ENCODE results near the gene INO80D. TPM values are rescaled to one million over a fixed set of nuclear protein-coding genes. Genes with fewer than 3 reads are reported as not detected.

INO80D gene
- total and polyA plus RNA-seq, 2 of the 8 experiments (the other 6 are each of a cell fraction or from before 2014, with no cell fraction given): 6.2 to 37.4 TPM

DNA sequence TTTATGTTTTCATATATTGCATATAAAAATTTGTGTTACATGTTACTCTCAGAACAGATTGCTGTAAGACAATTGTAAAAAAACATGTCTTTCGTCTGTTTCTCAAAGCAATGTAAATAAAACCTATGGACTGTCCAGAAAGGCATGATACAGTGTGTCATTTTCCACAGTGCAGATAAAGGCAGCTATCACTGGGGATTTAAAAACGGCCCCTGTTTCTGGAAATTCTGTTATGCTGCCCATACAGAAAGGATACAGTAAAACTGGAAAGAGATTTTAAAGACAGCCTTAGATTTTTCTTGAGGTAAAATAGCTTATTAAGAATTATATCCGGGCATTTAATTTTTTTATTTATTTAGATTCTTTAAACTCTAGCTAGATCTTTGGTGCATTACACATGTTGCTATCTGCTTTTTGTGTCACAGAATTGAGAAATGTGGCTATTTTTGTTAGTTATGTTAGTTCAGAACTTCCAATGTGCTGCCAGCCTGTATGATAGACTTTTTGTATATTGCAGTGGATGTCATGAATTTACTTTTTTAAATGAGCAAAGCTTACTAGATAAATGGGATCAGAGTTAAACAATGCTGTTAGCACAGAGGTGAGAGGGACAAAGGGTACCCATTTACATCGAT is 859 bp upstream of the INO80D start:
- CTCF ChIA-PET (ENCODE audit: partially characterized antibody): interaction anchor here (0.5 to 1.6 kb wide), 9 partner anchors 11 to 175 kb away, joined by 3 to 6 read pairs (median 3); no protein-coding TSS in a partner anchor

More for the DNA sequence above, 859 bp upstream of the INO80D start:
- Histone ChIP-seq H3K27ac (ENCODE audit: low read depth, low read length) (no peak overlapping the region), H2AFZ (ENCODE audit: low read length) (no peak overlapping the region), H3K18ac (ENCODE audit: extremely low read depth, low read length) (no peak overlapping the region; the same call in 1 of the 2 replicates), H3K23ac (ENCODE audit: insufficient read length) (no peak overlapping the region), H4K91ac (replicated peaks; ENCODE audit: insufficient read length, low read length) (peak overlapping the region; percentile 71), H3K36me3 (ENCODE audit: control insufficient read depth in 2 of 4, insufficient read depth in 4 of 4, low read length in 3 of 4) (peaks cover 0 to 11% (median 4%) of the 10 kb centered on the region in 4 experiments; a peak in 6 of 8 replicates), H3K23me2 (ENCODE audit: low read depth, low read length) (peaks cover 3% of the 10 kb centered on the region), H3K9me3 (ENCODE audit: insufficient read depth in 2 of 2, low read depth in 1 of 2, low read length in 1 of 2) (no peaks in the 10 kb centered on the region; a peak in 1 of 4 replicates), H2AK5ac (ENCODE audit: low read depth, low read length) (no peak overlapping the region), H4K5ac (ENCODE audit: insufficient read length, low read depth, low read length) (peak overlapping the region; percentile 95), H3K4ac (replicated peaks; ENCODE audit: insufficient read length, low read depth, low read length) (no peak overlapping the region), H2BK5ac (ENCODE audit: low read depth, low read length) (no peak overlapping the region), H3K4me1 (replicated peaks in 1 of 4; ENCODE audit: control insufficient read depth in 3 of 4, insufficient read depth in 4 of 4, low read length in 3 of 4) (peaks cover 0 to 7% (median 3%) of the 10 kb centered on the region in 4 experiments; a peak in 3 of 7 replicates), H3K4me3 (ENCODE audit: extremely low read depth in 1 of 4, insufficient read depth in 2 of 4, low read depth in 3 of 4, low read length in 4 of 4) (peak overlapping the region; percentile 64 to 99 (median 94)), H3K79me2 (ENCODE audit: control insufficient read depth in 1 of 2, insufficient read depth in 2 of 2, low read length in 2 of 2) (peaks cover 0 to 55% of the 10 kb centered on the region in 2 experiments; a peak in 3 of 4 replicates), H3K27me3 (replicated peaks in 1 of 4; ENCODE audit: control insufficient read depth in 3 of 4, extremely low read depth in 1 of 4, insufficient read depth in 3 of 4, low read length in 3 of 4) (no peaks in the 10 kb centered on the region), H3K4me2 (ENCODE audit: insufficient read depth in 1 of 2, low read depth in 2 of 2, low read length in 2 of 2) (peak overlapping the region; percentile 61 to 75), H2BK12ac (ENCODE audit: low read depth, low read length) (no peak overlapping the region), H2BK15ac (ENCODE audit: low read length) (no peak overlapping the region), H2BK20ac (ENCODE audit: low read length) (no peak overlapping the region), H3K79me1 (ENCODE audit: low read depth, low read length) (no peaks in the 10 kb centered on the region; the same call in 1 of the 2 replicates), H2BK120ac (replicated peaks; ENCODE audit: low read depth, low read length) (peak overlapping the region; percentile 69), H3K9ac (replicated peaks in 1 of 4; ENCODE audit: extremely low read depth in 1 of 4, low read depth in 3 of 4, low read length in 3 of 4) (peak overlapping the region; percentile 22 to 82 (median 66); a peak in 5 of 7 replicates), H3K14ac (ENCODE audit: insufficient read length) (no peak overlapping the region), H4K8ac (ENCODE audit: extremely low read depth, insufficient read depth, low read length) (no peak overlapping the region), H4K20me1 (replicated peaks in 1 of 2; ENCODE audit: control insufficient read depth in 1 of 2, insufficient read depth in 2 of 2, low read length in 2 of 2) (no peaks in the 10 kb centered on the region), H3K56ac (replicated peaks; ENCODE audit: insufficient read length, low read depth, low read length) (peak overlapping the region; percentile 91)
- whole genome bisulfite sequencing, 2 experiments (ENCODE audit: extremely low coverage in 1 of 2, insufficient coverage in 1 of 2, insufficient read length in 1 of 2, insufficient replicate concordance in 2 of 2, low coverage in 1 of 2, low lambda C conversion rate in 2 of 2, missing lambda C conversion rate in 1 of 2): 14% methylated on average over 4 of the region's 4 CpGs; no CpG with 5 or more reads in 1 of the 2 experiments
- POLR2A ChIA-PET (ENCODE audit: partially characterized antibody): interaction anchor here (0.8 to 6.8 kb wide), 9 partner anchors 7 to 74 kb away, joined by 3 to 45 read pairs (median 3); partner anchors contain the start of genes EEF1B2 and NDUFS1
- TF ChIP-seq CBX5 (IDR thresholded peaks at IDR 0.05; ENCODE audit: low read depth, low read length): no peak
- TF ChIP-seq, protein P1, sequence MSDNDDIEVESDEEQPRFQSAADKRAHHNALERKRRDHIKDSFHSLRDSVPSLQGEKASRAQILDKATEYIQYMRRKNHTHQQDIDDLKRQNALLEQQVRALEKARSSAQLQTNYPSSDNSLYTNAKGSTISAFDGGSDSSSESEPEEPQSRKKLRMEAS (IDR thresholded peaks at IDR 0.05): no peak
- no peak for TF ChIP-seq SUZ12 (IDR thresholded peaks at IDR 0.05; ENCODE audit: low read length)
- no peak for TF ChIP-seq MAFK (IDR thresholded peaks at IDR 0.05; ENCODE audit: low read depth, low read length)
- no peak for TF ChIP-seq RAD21 (IDR thresholded peaks at IDR 0.05 in 1 of 2, conservative IDR thresholded peaks at IDR 0.05 in 1 of 2; ENCODE audit: low read depth in 2 of 2, low read length in 2 of 2)
- no peak for TF ChIP-seq JUN (IDR thresholded peaks at IDR 0.05; ENCODE audit: low read depth, low read length)
- TF ChIP-seq TEAD4 (IDR thresholded peaks at IDR 0.05; ENCODE audit: low read depth, low read length): no peak
- TF ChIP-seq SRF (IDR thresholded peaks at IDR 0.05; ENCODE audit: low read depth, low read length): no peak
- no peak for TF ChIP-seq JUND (IDR thresholded peaks at IDR 0.05; ENCODE audit: low read length)
- TF ChIP-seq BCL11A (IDR thresholded peaks at IDR 0.05; ENCODE audit: low read depth in 2 of 2, low read length in 2 of 2): no peak
- no peak for TF ChIP-seq SIN3A (conservative IDR thresholded peaks at IDR 0.05 in 1 of 2, IDR thresholded peaks at IDR 0.05 in 1 of 2; ENCODE audit: low read depth in 1 of 2, low read length in 2 of 2)
- DNase-seq (ENCODE audit: low read depth in 1 of 2, low spot score in 2 of 2) (no peak), FAIRE-seq (no peak)

Data from H1 (cell line).